ENCODE results near the gene TNS2.

TNS2 gene

DNA sequence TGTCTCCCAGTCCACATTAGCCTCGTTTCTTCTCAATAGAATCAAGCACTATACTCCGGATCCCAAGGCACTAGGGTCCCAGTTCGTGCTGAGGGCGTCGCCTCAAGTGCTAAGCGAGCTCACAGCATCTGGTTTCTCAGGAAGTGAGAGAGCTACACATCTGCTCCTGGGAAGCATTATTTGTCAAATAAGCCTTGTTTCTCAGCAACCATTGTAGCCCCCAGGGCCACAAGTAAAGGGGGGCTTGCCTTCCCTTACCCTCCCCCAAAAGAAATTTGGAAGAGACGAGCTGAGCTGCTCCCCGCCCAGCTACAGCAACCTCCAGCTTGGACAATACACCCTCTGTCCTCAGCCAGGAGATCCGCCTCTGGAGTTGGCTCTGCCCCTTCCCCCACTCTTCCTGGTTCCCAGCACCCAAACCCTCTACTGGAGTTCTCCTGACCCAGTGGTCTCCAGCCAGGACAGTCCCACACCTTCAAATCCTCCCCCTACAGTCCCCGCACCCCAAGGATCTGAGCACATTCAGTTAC lies 5.7 kb upstream of the TNS2 start:
- no peak overlapping the region for H3K27ac ChIP-seq (replicated peaks; ENCODE audit: low read length)
- no peak overlapping the region for H3K4me2 ChIP-seq (ENCODE audit: insufficient read depth, low read length, poor library complexity, severe bottlenecking)
- no peak overlapping the region for H3K23ac ChIP-seq (ENCODE audit: low read depth, low read length, poor library complexity)
- no peak overlapping the region for H3K18ac ChIP-seq (ENCODE audit: low read length)
- H3K14ac ChIP-seq (ENCODE audit: low read length) = no peak overlapping the region
- peak overlapping the region; percentile 14 for H2AK5ac ChIP-seq (ENCODE audit: low read depth, low read length)
- H2BK15ac ChIP-seq (ENCODE audit: low read length) = no peak overlapping the region
- no peak overlapping the region for H3K4ac ChIP-seq (ENCODE audit: low read length)
- no peak overlapping the region for H4K8ac ChIP-seq (ENCODE audit: low read depth, low read length)
- no peaks in the 10 kb centered on the region for H3K9me3 ChIP-seq (replicated peaks in 1 of 2; ENCODE audit: control insufficient read depth in 2 of 2, insufficient read depth in 1 of 2, low read depth in 1 of 2, low read length in 2 of 2)
- H2BK5ac ChIP-seq (ENCODE audit: low read length) = no peak overlapping the region
- no peak overlapping the region for H2BK12ac ChIP-seq (ENCODE audit: low read length)
- peaks cover 7 to 28% of the 10 kb centered on the region in 2 donors for H3K36me3 ChIP-seq (replicated peaks in 1 of 2; ENCODE audit: control insufficient read depth in 2 of 2, insufficient read depth in 2 of 2, low read length in 2 of 2)
- no peak overlapping the region for H2AFZ ChIP-seq (ENCODE audit: low read length)
- WGBS, 2 donors (ENCODE audit: extremely low coverage in 2 of 2, insufficient read length in 2 of 2, insufficient replicate concordance in 1 of 2) = no CpG with 5 or more reads among the region's 10 CpGs
- peaks cover 12 to 27% of the 10 kb centered on the region in 2 donors for H3K4me1 ChIP-seq (ENCODE audit: control insufficient read depth in 2 of 2, insufficient read depth in 1 of 2, low read depth in 1 of 2, low read length in 2 of 2)
- no peaks in the 10 kb centered on the region for H3K27me3 ChIP-seq (ENCODE audit: control insufficient read depth in 3 of 3, insufficient read depth in 3 of 3, low read depth in 1 of 3, low read length in 3 of 3)
- H3K79me1 ChIP-seq (ENCODE audit: low read depth, low read length) = no peaks in the 10 kb centered on the region
- no peak overlapping the region for H2BK120ac ChIP-seq (ENCODE audit: low read depth, low read length)
- no peak overlapping the region for H4K91ac ChIP-seq (ENCODE audit: low read depth, low read length, poor library complexity)
- no peak for DNase-seq (ENCODE audit: low spot score)
- no peak overlapping the region for H3K4me3 ChIP-seq (ENCODE audit: low read length in 2 of 2)
- no peak overlapping the region for H3K9ac ChIP-seq (ENCODE audit: low read depth, low read length, poor library complexity)

DNA sequence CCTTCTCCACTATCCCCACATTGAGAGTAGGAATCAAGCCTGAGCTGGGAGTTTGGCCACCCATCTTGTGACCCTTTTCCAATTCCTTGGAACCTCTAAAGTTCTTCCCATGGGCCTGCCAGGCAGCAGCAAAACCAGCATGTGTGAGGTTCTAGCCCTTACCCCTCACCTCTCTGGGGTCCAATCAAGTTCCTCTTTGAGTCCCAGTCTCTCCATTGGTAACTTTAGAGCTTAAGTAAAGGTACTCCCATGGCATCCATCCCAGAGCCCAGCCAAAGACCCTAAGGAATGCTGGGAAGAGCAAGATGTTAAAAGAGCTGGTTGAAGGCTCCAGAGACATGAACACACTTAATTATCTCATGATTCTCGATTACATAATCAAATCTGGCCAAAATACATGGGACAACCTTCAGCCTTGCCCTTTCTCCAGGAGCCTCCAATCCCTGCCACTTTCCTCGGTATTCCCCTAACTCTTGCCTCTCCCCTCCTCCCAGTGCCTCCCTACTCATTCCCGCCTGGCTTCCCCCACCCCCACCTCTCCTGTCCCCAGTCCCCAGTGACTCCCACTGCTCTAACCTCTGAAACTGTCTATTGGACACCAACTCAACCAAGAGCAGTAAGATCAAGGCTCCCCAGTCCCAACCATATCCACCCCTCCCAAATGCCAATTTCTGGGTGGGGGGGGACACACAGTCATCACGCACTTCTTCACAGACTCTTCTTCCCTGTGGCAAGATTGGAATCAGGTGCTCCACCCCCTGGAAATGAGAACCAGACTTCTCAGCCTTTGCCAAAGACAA lies 4.8 kb upstream of the TNS2 start:
- no peak for DNase-seq (ENCODE audit: low spot score)
- Histone ChIP-seq H2AFZ (ENCODE audit: low read length) (no peak overlapping the region), H3K9ac (ENCODE audit: low read depth, low read length, poor library complexity) (no peak overlapping the region), H4K91ac (ENCODE audit: low read depth, low read length, poor library complexity) (no peak overlapping the region), H3K23ac (ENCODE audit: low read depth, low read length, poor library complexity) (no peak overlapping the region), H2BK120ac (ENCODE audit: low read depth, low read length) (no peak overlapping the region), H3K18ac (ENCODE audit: low read length) (no peak overlapping the region), H2BK5ac (ENCODE audit: low read length) (no peak overlapping the region), H3K4ac (ENCODE audit: low read length) (no peak overlapping the region), H3K79me1 (ENCODE audit: low read depth, low read length) (no peaks in the 10 kb centered on the region), H3K14ac (ENCODE audit: low read length) (no peak overlapping the region), H3K4me3 (ENCODE audit: low read length in 2 of 2) (no peak overlapping the region), H2BK12ac (ENCODE audit: low read length) (no peak overlapping the region), H3K4me2 (ENCODE audit: insufficient read depth, low read length, poor library complexity, severe bottlenecking) (no peak overlapping the region), H3K27ac (replicated peaks; ENCODE audit: low read length) (no peak overlapping the region), H4K8ac (ENCODE audit: low read depth, low read length) (no peak overlapping the region), H3K4me1 (ENCODE audit: control insufficient read depth in 2 of 2, insufficient read depth in 1 of 2, low read depth in 1 of 2, low read length in 2 of 2) (peaks cover 21 to 36% of the 10 kb centered on the region in 2 donors), H3K9me3 (replicated peaks in 1 of 2; ENCODE audit: control insufficient read depth in 2 of 2, insufficient read depth in 1 of 2, low read depth in 1 of 2, low read length in 2 of 2) (no peaks in the 10 kb centered on the region), H2AK5ac (ENCODE audit: low read depth, low read length) (no peak overlapping the region), H3K27me3 (ENCODE audit: control insufficient read depth in 3 of 3, insufficient read depth in 3 of 3, low read depth in 1 of 3, low read length in 3 of 3) (no peaks in the 10 kb centered on the region), H3K36me3 (replicated peaks in 1 of 2; ENCODE audit: control insufficient read depth in 2 of 2, insufficient read depth in 2 of 2, low read length in 2 of 2) (peaks cover 0 to 18% of the 10 kb centered on the region in 2 donors), H2BK15ac (ENCODE audit: low read length) (no peak overlapping the region)
- no CpG with 5 or more reads among the region's 4 CpGs for WGBS, 2 donors (ENCODE audit: extremely low coverage in 2 of 2, insufficient read length in 2 of 2, insufficient replicate concordance in 1 of 2)

DNA sequence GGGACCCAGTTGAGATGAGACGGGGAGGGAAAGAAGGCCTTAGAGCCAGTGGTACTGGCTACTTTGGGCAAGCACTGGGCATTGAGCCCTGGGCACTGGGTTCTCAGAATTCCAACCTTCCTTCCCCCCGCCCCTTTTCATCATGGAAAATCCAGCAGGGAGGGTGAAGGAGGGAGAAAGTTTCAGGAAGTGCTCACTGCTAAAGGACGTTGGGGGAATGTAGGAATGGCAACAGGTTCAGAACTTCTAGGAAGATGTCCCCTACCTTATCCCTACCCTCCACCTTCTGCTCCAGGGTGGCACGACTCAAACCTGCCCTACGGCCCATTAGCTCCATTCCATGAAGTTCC lies 4.2 kb upstream of the TNS2 start:
- H3K14ac ChIP-seq (ENCODE audit: low read length) = no peak overlapping the region
- H2BK120ac ChIP-seq (ENCODE audit: low read depth, low read length) = no peak overlapping the region
- no peak overlapping the region for H2BK12ac ChIP-seq (ENCODE audit: low read length)
- no peak overlapping the region for H2BK5ac ChIP-seq (ENCODE audit: low read length)
- H4K8ac ChIP-seq (ENCODE audit: low read depth, low read length) = no peak overlapping the region
- no peaks in the 10 kb centered on the region for H3K79me1 ChIP-seq (ENCODE audit: low read depth, low read length)
- H3K4me2 ChIP-seq (ENCODE audit: insufficient read depth, low read length, poor library complexity, severe bottlenecking) = no peak overlapping the region
- H2BK15ac ChIP-seq (ENCODE audit: low read length) = no peak overlapping the region
- H3K4me3 ChIP-seq (ENCODE audit: low read length in 2 of 2) = peak overlapping the region in 1 of 2 donors; percentile 64
- no peak overlapping the region for H3K27ac ChIP-seq (replicated peaks; ENCODE audit: low read length)
- H2AFZ ChIP-seq (ENCODE audit: low read length) = peak overlapping the region; percentile 94
- H3K36me3 ChIP-seq (replicated peaks in 1 of 2; ENCODE audit: control insufficient read depth in 2 of 2, insufficient read depth in 2 of 2, low read length in 2 of 2) = peaks cover 0 to 13% of the 10 kb centered on the region in 2 donors
- H4K91ac ChIP-seq (ENCODE audit: low read depth, low read length, poor library complexity) = no peak overlapping the region
- no CpG with 5 or more reads among the region's 5 CpGs for WGBS, 2 donors (ENCODE audit: extremely low coverage in 2 of 2, insufficient read length in 2 of 2, insufficient replicate concordance in 1 of 2)
- H3K9me3 ChIP-seq (replicated peaks in 1 of 2; ENCODE audit: control insufficient read depth in 2 of 2, insufficient read depth in 1 of 2, low read depth in 1 of 2, low read length in 2 of 2) = no peaks in the 10 kb centered on the region
- no peak overlapping the region for H2AK5ac ChIP-seq (ENCODE audit: low read depth, low read length)
- H3K23ac ChIP-seq (ENCODE audit: low read depth, low read length, poor library complexity) = no peak overlapping the region
- peaks cover 27 to 40% of the 10 kb centered on the region in 2 donors for H3K4me1 ChIP-seq (ENCODE audit: control insufficient read depth in 2 of 2, insufficient read depth in 1 of 2, low read depth in 1 of 2, low read length in 2 of 2)
- no peak overlapping the region for H3K18ac ChIP-seq (ENCODE audit: low read length)
- no peak overlapping the region for H3K4ac ChIP-seq (ENCODE audit: low read length)
- no peak overlapping the region for H3K9ac ChIP-seq (ENCODE audit: low read depth, low read length, poor library complexity)
- H3K27me3 ChIP-seq (ENCODE audit: control insufficient read depth in 3 of 3, insufficient read depth in 3 of 3, low read depth in 1 of 3, low read length in 3 of 3) = no peaks in the 10 kb centered on the region
- DNase-seq (ENCODE audit: low spot score) = no peak

DNA sequence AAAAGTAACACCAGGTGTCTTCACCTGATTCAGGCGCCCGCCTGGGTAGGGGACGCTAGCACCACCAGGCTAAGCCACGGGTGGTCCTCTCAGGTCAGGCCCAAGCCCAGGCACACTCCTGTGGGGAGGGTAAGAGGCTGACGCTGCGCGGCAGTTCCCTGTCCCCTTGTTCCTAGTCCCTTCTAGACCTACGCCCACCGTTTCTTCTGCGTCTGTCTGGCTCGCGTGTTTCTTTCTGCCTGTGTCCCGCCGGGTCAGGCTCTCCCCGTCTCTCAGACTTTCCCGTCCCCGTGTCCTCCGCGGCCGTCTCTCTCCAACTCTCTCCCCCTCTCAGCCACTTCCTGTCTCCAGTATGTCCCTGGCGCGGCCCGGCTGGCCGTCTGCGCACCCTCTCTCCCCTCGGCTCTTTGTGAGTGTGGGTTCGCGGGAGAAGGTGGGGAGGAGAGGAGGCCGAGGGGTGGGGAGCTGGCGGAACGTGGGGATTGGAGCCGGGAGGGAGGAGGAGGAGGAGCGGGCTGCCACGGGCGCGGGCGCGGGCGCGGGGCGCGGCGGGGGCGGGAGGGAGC lies 3.1 kb upstream of the TNS2 start:
- H2AFZ ChIP-seq (ENCODE audit: low read length) = peak overlapping the region; percentile 94
- H3K27me3 ChIP-seq (ENCODE audit: control insufficient read depth in 3 of 3, insufficient read depth in 3 of 3, low read depth in 1 of 3, low read length in 3 of 3) = no peaks in the 10 kb centered on the region
- H2BK120ac ChIP-seq (ENCODE audit: low read depth, low read length) = no peak overlapping the region
- H3K36me3 ChIP-seq (replicated peaks in 1 of 2; ENCODE audit: control insufficient read depth in 2 of 2, insufficient read depth in 2 of 2, low read length in 2 of 2) = peaks cover 0 to 10% of the 10 kb centered on the region in 2 donors
- H3K23ac ChIP-seq (ENCODE audit: low read depth, low read length, poor library complexity) = peak overlapping the region; percentile 97
- peak overlapping the region; percentile 68 for H2AK5ac ChIP-seq (ENCODE audit: low read depth, low read length)
- peak overlapping the region; percentile 57 for H4K8ac ChIP-seq (ENCODE audit: low read depth, low read length)
- no peak overlapping the region for H3K4ac ChIP-seq (ENCODE audit: low read length)
- no CpG with 5 or more reads among the region's 44 CpGs for WGBS, 2 donors (ENCODE audit: extremely low coverage in 2 of 2, insufficient read length in 2 of 2, insufficient replicate concordance in 1 of 2)
- DNase-seq (ENCODE audit: low spot score) = peak; percentile 54
- H3K18ac ChIP-seq (ENCODE audit: low read length) = peak overlapping the region; percentile 97
- H3K4me1 ChIP-seq (ENCODE audit: control insufficient read depth in 2 of 2, insufficient read depth in 1 of 2, low read depth in 1 of 2, low read length in 2 of 2) = peaks cover 37 to 51% of the 10 kb centered on the region in 2 donors
- H3K4me2 ChIP-seq (ENCODE audit: insufficient read depth, low read length, poor library complexity, severe bottlenecking) = peak overlapping the region; percentile 92
- peak overlapping the region; percentile 97 for H3K9ac ChIP-seq (ENCODE audit: low read depth, low read length, poor library complexity)
- peak overlapping the region; percentile 64 to 81 for H3K4me3 ChIP-seq (ENCODE audit: low read length in 2 of 2)
- peak overlapping the region; percentile 41 for H2BK12ac ChIP-seq (ENCODE audit: low read length)
- no peaks in the 10 kb centered on the region for H3K79me1 ChIP-seq (ENCODE audit: low read depth, low read length)
- H3K14ac ChIP-seq (ENCODE audit: low read length) = peak overlapping the region; percentile 90
- H4K91ac ChIP-seq (ENCODE audit: low read depth, low read length, poor library complexity) = no peak overlapping the region
- H3K27ac ChIP-seq (replicated peaks; ENCODE audit: low read length) = peak overlapping the region; percentile 39
- no peak overlapping the region for H2BK15ac ChIP-seq (ENCODE audit: low read length)
- H2BK5ac ChIP-seq (ENCODE audit: low read length) = peak overlapping the region; percentile 85
- H3K9me3 ChIP-seq (replicated peaks in 1 of 2; ENCODE audit: control insufficient read depth in 2 of 2, insufficient read depth in 1 of 2, low read depth in 1 of 2, low read length in 2 of 2) = no peaks in the 10 kb centered on the region
